HepG2 (cell line): ENCODE data around the gene KPNA3. TPM values are rescaled to one million over a fixed set of nuclear protein-coding genes. Genes with fewer than 3 reads are reported as not detected.

Experiments used
- ATAC-seq: fragments of 200-7000 bp; cut with Tn5 transposase; 3 replicates; pipeline ENCODE4 v1.9.1; 2020; ENCODE audit warnings: mild to moderate bottlenecking, moderate library complexity
- BruUV-seq: library from RNA; stranded (reverse); fragments of 400-500 nt; replicated peaks from 2 replicates; lab custom pipeline; 2021; lab: Mats Ljungman, UMichigan
- CTCF ChIA-PET: fragments of 300-600 bp; formaldehyde crosslinking; extraction: SDS; loops from one replicate; lab custom pipeline; 2021; ENCODE audit warnings: low total read pairs, inconsistent platforms, low intra/inter-chr PET ratio; lab: Yijun Ruan, JAX
- POLR2A ChIA-PET: fragments of 350-600 bp; sonication (Branson Sonifier 250); formaldehyde crosslinking; loops from one replicate; lab custom pipeline; 2020; ENCODE audit warnings: antibody characterized with exemption, inconsistent platforms; lab: Yijun Ruan, JAX
- DNase-seq: peaks from one replicate; pipeline ENCODE4 v3.0.0-alpha.2; 2015; ENCODE audit warnings: low spot score
- FAIRE-seq: peaks from 3 replicates; lab custom pipeline; 2011; peaks lifted over from hg19 to GRCh38; lab: Jason Lieb, UNC
- H2AFZ ChIP-seq: one replicate; pipeline ENCODE4 v1.6.1; 2011; ENCODE audit warnings: low read length, inconsistent platforms
- H3K27ac ChIP-seq: fragments of 300-600 bp; 3 replicates; pipeline ENCODE4 v1.8.0; 2011; ENCODE audit warnings: mixed run types, mild to moderate bottlenecking, mixed read lengths, low read length, inconsistent platforms; ENCODE audit not compliant: insufficient read depth; ENCODE audit errors: extremely low read length
- H3K27me3 ChIP-seq, 2 experiments: fragments of 200-600 bp in 1 of 2; 2 replicates in 1 of 2; 3 replicates in 1 of 2; pipeline versions ENCODE4 v1.6.0 to v1.8.0; 2011; ENCODE audit warnings: low read length in 2 of 2, mild to moderate bottlenecking in 2 of 2, moderate library complexity in 2 of 2, inconsistent platforms in 1 of 2; ENCODE audit not compliant: insufficient read depth in 2 of 2, control insufficient read depth in 1 of 2
- H3K36me3 ChIP-seq, 2 experiments: fragments of 200-600 bp in 1 of 2; replicated peaks in 1 of 2; 2 replicates in 1 of 2; 3 replicates in 1 of 2; pipeline versions ENCODE4 v1.5.1 to v1.8.0; 2011; ENCODE audit warnings: low read length in 2 of 2, inconsistent platforms in 1 of 2; ENCODE audit not compliant: insufficient read depth in 2 of 2, control insufficient read depth in 1 of 2
- H3K4me1 ChIP-seq: 2 replicates; pipeline ENCODE4 v1.5.1; 2012; ENCODE audit warnings: low read length, inconsistent platforms; ENCODE audit not compliant: insufficient read depth
- H3K4me2 ChIP-seq: 2 replicates; pipeline ENCODE4 v1.6.0; 2011; ENCODE audit warnings: low read depth, low read length, inconsistent platforms
- H3K4me3 ChIP-seq, 3 experiments: fragments of 200-600 bp in 1 of 3; sonication (generic), shearing (Covaris generic) in 1 of 3; replicated peaks in 1 of 3; 2 replicates each; pipeline ENCODE4 v1.5.1; 2011 to 2016; ENCODE audit warnings: low read length in 3 of 3, inconsistent platforms in 2 of 3, low read depth in 2 of 3, mild to moderate bottlenecking in 2 of 3, control low read depth in 1 of 3, mixed read lengths in 1 of 3; ENCODE audit not compliant: insufficient read depth in 1 of 3
- H3K79me2 ChIP-seq: one replicate; pipeline ENCODE4 v1.6.1; 2011; ENCODE audit warnings: low read length, inconsistent platforms; ENCODE audit not compliant: insufficient read depth
- H3K9ac ChIP-seq: 2 replicates; pipeline ENCODE4 v1.6.0; 2011; ENCODE audit warnings: mild to moderate bottlenecking, low read depth, low read length, inconsistent platforms; ENCODE audit not compliant: insufficient read depth
- H3K9me3 ChIP-seq: 2 replicates; pipeline ENCODE4 v1.5.1; 2012; ENCODE audit warnings: mild to moderate bottlenecking, low read length
- H4K20me1 ChIP-seq: 2 replicates; pipeline ENCODE4 v1.6.0; 2011; ENCODE audit warnings: inconsistent platforms, mild to moderate bottlenecking, low read length, moderate library complexity; ENCODE audit not compliant: insufficient read depth
- HNF4A ChIP-seq: sonication (generic); formaldehyde crosslinking; IDR thresholded peaks from 2 replicates; pipeline ENCODE4 v1.4.0; 2020; ENCODE audit warnings: missing genetic modification reagents
- SAP130 ChIP-seq: IDR thresholded peaks from 2 replicates; pipeline ENCODE4 v1.6.1; 2016; ENCODE audit warnings: low read depth
- SYNCRIP ChIP-seq: fragments of 200-400 bp; formaldehyde crosslinking; IDR thresholded peaks from 2 replicates; pipeline ENCODE4 v1.6.1; 2018; ENCODE audit warnings: mild to moderate bottlenecking, low read depth, low read length; ENCODE audit not compliant: insufficient read depth
- THAP11 ChIP-seq: IDR thresholded peaks from 2 replicates; pipeline ENCODE4 v1.6.1; 2016; ENCODE audit warnings: missing biosample characterization, missing genetic modification reagents
- ZNF12 ChIP-seq: sonication (generic); formaldehyde crosslinking; IDR thresholded peaks from 2 replicates; pipeline ENCODE4 v1.5.0; 2020; ENCODE audit warnings: missing genetic modification reagents
- WGBS: methylation state at CpG from one replicate; pipeline ENCODE4 v1.1.6; 2017; ENCODE audit warnings: low lambda C conversion rate; 5-methylcytosine and 5-hydroxymethylcytosine counted together
- in situ Hi-C: cut with HindIII; loops from 2 replicates; pipeline ENCODE4 v1.10.0; 2017; ENCODE audit warnings: low pct_unique_long_range_greater_than_20kb; ENCODE audit not compliant: extremely low pct_ligation_motif_present
- intact Hi-C: fragments of 100-400 bp; cut with micrococcal nuclease; formaldehyde crosslinking; loops from one replicate; pipeline ENCODE4 v1.10.0; 2022; ENCODE audit not compliant: unreplicated experiment
- polyA plus RNA-seq, 8 experiments: library from polyadenylated mRNA; depleted of rRNA in 3 of 8; stranded (reverse) in 7 of 8; unstranded in 1 of 8; fragments of >200 nt; fragmentation: Illumina TruSeq in 4 of 8; extraction: Trizol in 4 of 8; gene quantifications; 2 replicates each; pipeline versions ENCODE4 v1.2.1 to v1.2.3, GENCODE V29; 2011 to 2016; ENCODE audit warnings: low read depth in 4 of 8, missing spikeins in 1 of 8, mixed read lengths in 1 of 8; ENCODE audit not compliant: insufficient read depth in 1 of 8
- total RNA-seq, 5 experiments: library from RNA; depleted of rRNA; stranded (reverse); fragments of >200 nt; fragmentation: Illumina TruSeq; extraction: Trizol; gene quantifications; 2 replicates each; pipeline ENCODE4 v1.2.3, GENCODE V29; 2016; ENCODE audit warnings: low read depth in 1 of 5
- TF ChIP-seq, protein P1 (sequence below): IDR thresholded peaks from 2 replicates; pipeline ENCODE4 v1.6.1; 2016

KPNA3 gene
- total and polyA plus RNA-seq, 2 of the 13 experiments (the other 11 are each of a cell fraction or from before 2014, with no cell fraction given): 13.0 to 28.9 TPM

- no peak for ATAC-seq
- no peak overlapping the region for H3K4me3 ChIP-seq
- no peak overlapping the region for H3K27ac ChIP-seq
- intact Hi-C loops: no loop called here
- 73% methylated on average over 3 of the region's 3 CpGs for WGBS
- TF ChIP-seq SYNCRIP: no peak
- no peak for TF ChIP-seq THAP11
- peak; percentile 19; the same call in 1 of the 2 replicates for TF ChIP-seq HNF4A (CRISPR knock-in tag)
- TF ChIP-seq ZNF12: no peak
- TF ChIP-seq, all 625 proteins: peak for 1
- Histone ChIP-seq H2AFZ (no peak overlapping the region), H3K4me1 (peaks cover 19% of the 10 kb centered on the region), H3K36me3 (no peaks in the 10 kb centered on the region), H3K9ac (no peak overlapping the region), H3K79me2 (no peaks in the 10 kb centered on the region), H3K9me3 (no peaks in the 10 kb centered on the region), H3K4me2 (no peak overlapping the region), H4K20me1 (no peaks in the 10 kb centered on the region), H3K27me3 (no peaks in the 10 kb centered on the region)
- BruUV-seq: no TSS peak
- ChIA-PET POLR2A (no interaction called here), CTCF (no interaction called here)
- DNase-seq (no peak), FAIRE-seq (no peak)
- in situ Hi-C loops: no loop called here
Measured at GRCh38 chr13:49827891-49828290, 35.4 kb upstream of the KPNA3 start.

GRCh38 chr13:49827336-49827735 is 34.9 kb upstream of the KPNA3 start:
- H3K79me2 ChIP-seq: no peaks in the 10 kb centered on the region
- intact Hi-C loops (no loop called here), in situ Hi-C loops (no loop called here)
- DNase-seq: no peak
- no peak overlapping the region for H2AFZ ChIP-seq
- H3K4me3 ChIP-seq: no peak overlapping the region
- H3K4me1 ChIP-seq: peaks cover 19% of the 10 kb centered on the region
- H3K27me3 ChIP-seq: no peaks in the 10 kb centered on the region
- FAIRE-seq: no peak
- WGBS: 76% methylated on average over 2 of the region's 2 CpGs
- no peak overlapping the region for H3K9ac ChIP-seq
- no peak overlapping the region for H3K4me2 ChIP-seq
- no peak for ATAC-seq
- H3K36me3 ChIP-seq: no peaks in the 10 kb centered on the region
- no peaks in the 10 kb centered on the region for H4K20me1 ChIP-seq
- BruUV-seq: no TSS peak
- ChIA-PET POLR2A (no interaction called here), CTCF (no interaction called here)
- H3K9me3 ChIP-seq: no peaks in the 10 kb centered on the region
- no peak overlapping the region for H3K27ac ChIP-seq
- TF ChIP-seq, protein P1, sequence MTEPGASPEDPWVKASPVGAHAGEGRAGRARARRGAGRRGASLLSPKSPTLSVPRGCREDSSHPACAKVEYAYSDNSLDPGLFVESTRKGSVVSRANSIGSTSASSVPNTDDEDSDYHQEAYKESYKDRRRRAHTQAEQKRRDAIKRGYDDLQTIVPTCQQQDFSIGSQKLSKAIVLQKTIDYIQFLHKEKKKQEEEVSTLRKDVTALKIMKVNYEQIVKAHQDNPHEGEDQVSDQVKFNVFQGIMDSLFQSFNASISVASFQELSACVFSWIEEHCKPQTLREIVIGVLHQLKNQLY (CRISPR knock-in tag): no peak
- 0 out of 2 replicates have a peak, but pooled peaks have one; percentile 14 for TF ChIP-seq SAP130 (CRISPR knock-in tag)
- TF ChIP-seq, all 625 proteins: peak for 1
